ENCODE data around the gene ITGAL. TPM values are rescaled to one million over a fixed set of nuclear protein-coding genes. Genes with fewer than 3 reads are reported as not detected.

ITGAL gene
- total and polyA plus RNA-seq, 2 of the 13 experiments (the other 11 are each of a cell fraction or from before 2014, with no cell fraction given) = 0.86 to 1.2 TPM

DNA sequence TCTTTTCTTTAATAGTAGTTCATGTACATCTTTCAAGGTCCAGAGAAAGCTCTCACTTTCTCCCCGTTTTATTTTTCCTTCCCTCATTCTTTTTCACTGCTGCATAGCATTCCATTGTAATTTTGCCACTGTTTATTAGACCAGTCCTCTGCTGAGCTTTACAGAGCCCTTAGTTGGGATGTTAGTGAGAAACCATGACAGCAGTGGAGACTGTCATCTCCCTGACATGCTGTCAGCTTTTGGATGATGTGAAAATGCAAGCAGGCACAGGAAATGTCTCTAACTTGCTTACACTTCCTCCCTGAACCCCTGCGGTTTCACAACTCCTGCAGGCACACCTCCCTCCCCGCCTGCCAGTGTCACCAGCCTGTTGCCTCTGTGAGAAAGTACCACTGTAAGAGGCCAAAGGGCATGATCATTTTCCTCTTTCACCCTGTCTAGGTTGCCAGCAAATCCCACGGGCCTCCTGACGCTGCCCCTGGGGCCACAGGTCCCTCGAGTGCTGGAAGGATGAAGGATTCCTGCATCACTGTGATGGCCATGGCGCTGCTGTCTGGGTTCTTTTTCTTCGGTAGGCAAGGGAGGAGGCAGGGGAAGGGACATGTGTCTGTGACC lies at the start of gene ITGAL (continued):
- TF ChIP-seq, protein P1, sequence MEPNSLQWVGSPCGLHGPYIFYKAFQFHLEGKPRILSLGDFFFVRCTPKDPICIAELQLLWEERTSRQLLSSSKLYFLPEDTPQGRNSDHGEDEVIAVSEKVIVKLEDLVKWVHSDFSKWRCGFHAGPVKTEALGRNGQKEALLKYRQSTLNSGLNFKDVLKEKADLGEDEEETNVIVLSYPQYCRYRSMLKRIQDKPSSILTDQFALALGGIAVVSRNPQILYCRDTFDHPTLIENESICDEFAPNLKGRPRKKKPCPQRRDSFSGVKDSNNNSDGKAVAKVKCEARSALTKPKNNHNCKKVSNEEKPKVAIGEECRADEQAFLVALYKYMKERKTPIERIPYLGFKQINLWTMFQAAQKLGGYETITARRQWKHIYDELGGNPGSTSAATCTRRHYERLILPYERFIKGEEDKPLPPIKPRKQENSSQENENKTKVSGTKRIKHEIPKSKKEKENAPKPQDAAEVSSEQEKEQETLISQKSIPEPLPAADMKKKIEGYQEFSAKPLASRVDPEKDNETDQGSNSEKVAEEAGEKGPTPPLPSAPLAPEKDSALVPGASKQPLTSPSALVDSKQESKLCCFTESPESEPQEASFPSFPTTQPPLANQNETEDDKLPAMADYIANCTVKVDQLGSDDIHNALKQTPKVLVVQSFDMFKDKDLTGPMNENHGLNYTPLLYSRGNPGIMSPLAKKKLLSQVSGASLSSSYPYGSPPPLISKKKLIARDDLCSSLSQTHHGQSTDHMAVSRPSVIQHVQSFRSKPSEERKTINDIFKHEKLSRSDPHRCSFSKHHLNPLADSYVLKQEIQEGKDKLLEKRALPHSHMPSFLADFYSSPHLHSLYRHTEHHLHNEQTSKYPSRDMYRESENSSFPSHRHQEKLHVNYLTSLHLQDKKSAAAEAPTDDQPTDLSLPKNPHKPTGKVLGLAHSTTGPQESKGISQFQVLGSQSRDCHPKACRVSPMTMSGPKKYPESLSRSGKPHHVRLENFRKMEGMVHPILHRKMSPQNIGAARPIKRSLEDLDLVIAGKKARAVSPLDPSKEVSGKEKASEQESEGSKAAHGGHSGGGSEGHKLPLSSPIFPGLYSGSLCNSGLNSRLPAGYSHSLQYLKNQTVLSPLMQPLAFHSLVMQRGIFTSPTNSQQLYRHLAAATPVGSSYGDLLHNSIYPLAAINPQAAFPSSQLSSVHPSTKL (CRISPR knock-in tag; IDR thresholded peaks at IDR 0.05) = 0 out of 2 replicates have a peak, but pooled peaks have one; percentile 31
- TF ChIP-seq, protein P2, sequence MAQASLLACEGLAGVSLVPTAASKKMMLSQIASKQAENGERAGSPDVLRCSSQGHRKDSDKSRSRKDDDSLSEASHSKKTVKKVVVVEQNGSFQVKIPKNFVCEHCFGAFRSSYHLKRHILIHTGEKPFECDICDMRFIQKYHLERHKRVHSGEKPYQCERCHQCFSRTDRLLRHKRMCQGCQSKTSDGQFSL (CRISPR knock-in tag; IDR thresholded peaks at IDR 0.05) = no peak
- TF ChIP-seq NBN (conservative IDR thresholded peaks at IDR 0.05) (no peak), ZNF615 (CRISPR knock-in tag; IDR thresholded peaks at IDR 0.05; ENCODE audit: borderline replicate concordance) (no peak), NCOA1 (CRISPR knock-in tag; IDR thresholded peaks at IDR 0.05) (no peak), RELA (CRISPR knock-in tag; IDR thresholded peaks at IDR 0.05) (no peak), ELF3 (CRISPR knock-in tag; IDR thresholded peaks at IDR 0.05) (peak; percentile 42; the same call in 1 of the 2 replicates), ATF7 (IDR thresholded peaks at IDR 0.05) (no peak), ATF7 (CRISPR knock-in tag; IDR thresholded peaks at IDR 0.05) (no peak), NFRKB (IDR thresholded peaks at IDR 0.05) (no peak), ZNF24 (IDR thresholded peaks at IDR 0.05) (no peak)
- TF ChIP-seq, protein P3, sequence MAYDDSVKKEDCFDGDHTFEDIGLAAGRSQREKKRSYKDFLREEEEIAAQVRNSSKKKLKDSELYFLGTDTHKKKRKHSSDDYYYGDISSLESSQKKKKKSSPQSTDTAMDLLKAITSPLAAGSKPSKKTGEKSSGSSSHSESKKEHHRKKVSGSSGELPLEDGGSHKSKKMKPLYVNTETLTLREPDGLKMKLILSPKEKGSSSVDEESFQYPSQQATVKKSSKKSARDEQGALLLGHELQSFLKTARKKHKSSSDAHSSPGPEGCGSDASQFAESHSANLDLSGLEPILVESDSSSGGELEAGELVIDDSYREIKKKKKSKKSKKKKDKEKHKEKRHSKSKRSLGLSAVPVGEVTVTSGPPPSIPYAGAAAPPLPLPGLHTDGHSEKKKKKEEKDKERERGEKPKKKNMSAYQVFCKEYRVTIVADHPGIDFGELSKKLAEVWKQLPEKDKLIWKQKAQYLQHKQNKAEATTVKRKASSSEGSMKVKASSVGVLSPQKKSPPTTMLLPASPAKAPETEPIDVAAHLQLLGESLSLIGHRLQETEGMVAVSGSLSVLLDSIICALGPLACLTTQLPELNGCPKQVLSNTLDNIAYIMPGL (CRISPR knock-in tag; IDR thresholded peaks at IDR 0.05; ENCODE audit: borderline replicate concordance in 1 of 2, low read depth in 1 of 2) = no peak
- TF ChIP-seq, protein P4, sequence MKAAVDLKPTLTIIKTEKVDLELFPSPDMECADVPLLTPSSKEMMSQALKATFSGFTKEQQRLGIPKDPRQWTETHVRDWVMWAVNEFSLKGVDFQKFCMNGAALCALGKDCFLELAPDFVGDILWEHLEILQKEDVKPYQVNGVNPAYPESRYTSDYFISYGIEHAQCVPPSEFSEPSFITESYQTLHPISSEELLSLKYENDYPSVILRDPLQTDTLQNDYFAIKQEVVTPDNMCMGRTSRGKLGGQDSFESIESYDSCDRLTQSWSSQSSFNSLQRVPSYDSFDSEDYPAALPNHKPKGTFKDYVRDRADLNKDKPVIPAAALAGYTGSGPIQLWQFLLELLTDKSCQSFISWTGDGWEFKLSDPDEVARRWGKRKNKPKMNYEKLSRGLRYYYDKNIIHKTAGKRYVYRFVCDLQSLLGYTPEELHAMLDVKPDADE (CRISPR knock-in tag; IDR thresholded peaks at IDR 0.05) = no peak
- TF ChIP-seq, protein P5, sequence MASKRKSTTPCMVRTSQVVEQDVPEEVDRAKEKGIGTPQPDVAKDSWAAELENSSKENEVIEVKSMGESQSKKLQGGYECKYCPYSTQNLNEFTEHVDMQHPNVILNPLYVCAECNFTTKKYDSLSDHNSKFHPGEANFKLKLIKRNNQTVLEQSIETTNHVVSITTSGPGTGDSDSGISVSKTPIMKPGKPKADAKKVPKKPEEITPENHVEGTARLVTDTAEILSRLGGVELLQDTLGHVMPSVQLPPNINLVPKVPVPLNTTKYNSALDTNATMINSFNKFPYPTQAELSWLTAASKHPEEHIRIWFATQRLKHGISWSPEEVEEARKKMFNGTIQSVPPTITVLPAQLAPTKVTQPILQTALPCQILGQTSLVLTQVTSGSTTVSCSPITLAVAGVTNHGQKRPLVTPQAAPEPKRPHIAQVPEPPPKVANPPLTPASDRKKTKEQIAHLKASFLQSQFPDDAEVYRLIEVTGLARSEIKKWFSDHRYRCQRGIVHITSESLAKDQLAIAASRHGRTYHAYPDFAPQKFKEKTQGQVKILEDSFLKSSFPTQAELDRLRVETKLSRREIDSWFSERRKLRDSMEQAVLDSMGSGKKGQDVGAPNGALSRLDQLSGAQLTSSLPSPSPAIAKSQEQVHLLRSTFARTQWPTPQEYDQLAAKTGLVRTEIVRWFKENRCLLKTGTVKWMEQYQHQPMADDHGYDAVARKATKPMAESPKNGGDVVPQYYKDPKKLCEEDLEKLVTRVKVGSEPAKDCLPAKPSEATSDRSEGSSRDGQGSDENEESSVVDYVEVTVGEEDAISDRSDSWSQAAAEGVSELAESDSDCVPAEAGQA (IDR thresholded peaks at IDR 0.05; ENCODE audit: low read depth) = 0 out of 2 replicates have a peak, but pooled peaks have one; percentile 16
- TF ChIP-seq, protein P5 (CRISPR knock-in tag; IDR thresholded peaks at IDR 0.05; ENCODE audit: borderline replicate concordance) = no peak
- TF ChIP-seq, protein P6, sequence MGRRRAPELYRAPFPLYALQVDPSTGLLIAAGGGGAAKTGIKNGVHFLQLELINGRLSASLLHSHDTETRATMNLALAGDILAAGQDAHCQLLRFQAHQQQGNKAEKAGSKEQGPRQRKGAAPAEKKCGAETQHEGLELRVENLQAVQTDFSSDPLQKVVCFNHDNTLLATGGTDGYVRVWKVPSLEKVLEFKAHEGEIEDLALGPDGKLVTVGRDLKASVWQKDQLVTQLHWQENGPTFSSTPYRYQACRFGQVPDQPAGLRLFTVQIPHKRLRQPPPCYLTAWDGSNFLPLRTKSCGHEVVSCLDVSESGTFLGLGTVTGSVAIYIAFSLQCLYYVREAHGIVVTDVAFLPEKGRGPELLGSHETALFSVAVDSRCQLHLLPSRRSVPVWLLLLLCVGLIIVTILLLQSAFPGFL (CRISPR knock-in tag; IDR thresholded peaks at IDR 0.05) = no peak
